GM06990 (cell line): ENCODE results near the gene CDC42BPA.

Source experiments
- DNase-seq: peaks from one replicate; pipeline ENCODE4 v3.0.0-alpha.2; 2011; ENCODE audit not compliant: insufficient read length; ENCODE audit errors: extremely low read depth
- H3K27me3 ChIP-seq: replicated peaks from 2 replicates; pipeline ENCODE4 v1.6.0; 2011; ENCODE audit warnings: low read length; ENCODE audit not compliant: control insufficient read depth, insufficient read depth
- H3K36me3 ChIP-seq: 2 replicates; pipeline ENCODE4 v1.5.1; 2011; ENCODE audit warnings: low read length; ENCODE audit not compliant: control insufficient read depth, insufficient read depth
- H3K4me3 ChIP-seq: replicated peaks from 2 replicates; pipeline ENCODE4 v1.5.1; 2011; ENCODE audit warnings: low read depth, mild to moderate bottlenecking, control low read depth, low read length
- TF ChIP-seq, protein P1 (sequence below): IDR thresholded peaks from 2 replicates; pipeline ENCODE4 v1.5.1; 2011; ENCODE audit warnings: low read length, control low read depth, mild to moderate bottlenecking, inconsistent platforms; ENCODE audit not compliant: insufficient read depth, poor library complexity, severe bottlenecking

Gene CDC42BPA

GRCh38 chr1:226940029-226940805, 378.1 kb downstream of the CDC42BPA start, which contains the start of gene COQ8A:
Gene COQ8A (plus strand): TSS chr1:226940294. CDS start chr1:226961386, 21,092 bp downstream.
- Histone ChIP-seq H3K4me3 (peak within 1 kb of the TSS; percentile 74), H3K36me3 (no peaks in the 10 kb centered on the region), H3K27me3 (no peaks in the 10 kb centered on the region)
- TF ChIP-seq, protein P1, sequence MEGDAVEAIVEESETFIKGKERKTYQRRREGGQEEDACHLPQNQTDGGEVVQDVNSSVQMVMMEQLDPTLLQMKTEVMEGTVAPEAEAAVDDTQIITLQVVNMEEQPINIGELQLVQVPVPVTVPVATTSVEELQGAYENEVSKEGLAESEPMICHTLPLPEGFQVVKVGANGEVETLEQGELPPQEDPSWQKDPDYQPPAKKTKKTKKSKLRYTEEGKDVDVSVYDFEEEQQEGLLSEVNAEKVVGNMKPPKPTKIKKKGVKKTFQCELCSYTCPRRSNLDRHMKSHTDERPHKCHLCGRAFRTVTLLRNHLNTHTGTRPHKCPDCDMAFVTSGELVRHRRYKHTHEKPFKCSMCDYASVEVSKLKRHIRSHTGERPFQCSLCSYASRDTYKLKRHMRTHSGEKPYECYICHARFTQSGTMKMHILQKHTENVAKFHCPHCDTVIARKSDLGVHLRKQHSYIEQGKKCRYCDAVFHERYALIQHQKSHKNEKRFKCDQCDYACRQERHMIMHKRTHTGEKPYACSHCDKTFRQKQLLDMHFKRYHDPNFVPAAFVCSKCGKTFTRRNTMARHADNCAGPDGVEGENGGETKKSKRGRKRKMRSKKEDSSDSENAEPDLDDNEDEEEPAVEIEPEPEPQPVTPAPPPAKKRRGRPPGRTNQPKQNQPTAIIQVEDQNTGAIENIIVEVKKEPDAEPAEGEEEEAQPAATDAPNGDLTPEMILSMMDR = no peak
- DNase-seq = peak; percentile 99
